H7 (cell line): ENCODE data around the gene NTPCR. TPM values are rescaled to one million over a fixed set of nuclear protein-coding genes. Genes with fewer than 3 reads are reported as not detected.

ENCODE experiments used
- DNase-seq: peaks from one replicate; pipeline ENCODE4 v3.0.0; 2012
- H3K27me3 ChIP-seq: 2 replicates; pipeline ENCODE4 v1.6.0; 2011; ENCODE audit warnings: mild to moderate bottlenecking, low read length; ENCODE audit not compliant: control insufficient read depth, insufficient read depth
- H3K36me3 ChIP-seq: replicated peaks from 2 replicates; pipeline ENCODE4 v1.5.1; 2011; ENCODE audit warnings: low read length; ENCODE audit not compliant: control insufficient read depth, insufficient read depth
- H3K4me3 ChIP-seq: 2 replicates; pipeline ENCODE4 v1.5.1; 2011; ENCODE audit warnings: low read depth, mild to moderate bottlenecking, control low read depth, low read length, moderate library complexity; ENCODE audit not compliant: insufficient read depth
- total RNA-seq: library from RNA; depleted of rRNA; stranded (reverse); fragments of >200 nt; shearing (Covaris generic); gene quantifications from 2 replicates; pipeline ENCODE4 v1.2.3, GENCODE V29; 2014; rRNA removed

NTPCR gene
- total RNA-seq, 1 experiment from 2014 or later: 61.5 TPM

DNA sequence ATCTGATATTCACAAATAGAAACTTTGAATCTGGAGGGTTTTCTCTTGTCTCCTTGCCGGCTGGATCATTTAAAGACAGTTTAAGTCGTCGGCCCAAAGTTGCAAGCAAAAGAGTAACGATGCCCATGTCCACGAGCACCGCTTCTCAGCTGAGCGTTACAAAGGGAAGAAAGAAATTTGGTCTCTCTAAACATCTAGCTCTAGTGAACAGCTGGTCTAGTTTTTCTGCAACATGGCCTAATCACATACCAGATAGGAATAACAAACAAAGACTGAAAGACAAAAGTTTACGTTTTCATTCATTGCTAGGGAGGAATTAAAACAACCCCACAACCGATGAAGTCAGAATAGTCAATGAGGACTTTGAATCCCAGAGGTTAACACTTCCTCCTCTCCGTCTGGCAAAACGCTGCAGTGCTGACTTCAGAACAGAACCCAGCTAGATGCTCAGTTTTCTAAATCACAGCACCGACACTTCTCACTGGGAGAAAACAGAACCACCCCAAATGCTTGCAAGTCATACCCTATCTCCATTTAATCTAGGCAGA lies 69.4 kb downstream of the NTPCR start:
- H3K27me3 ChIP-seq: no peaks in the 10 kb centered on the region
- H3K4me3 ChIP-seq: no peak overlapping the region
- H3K36me3 ChIP-seq: no peaks in the 10 kb centered on the region; the same call in none of the 2 replicates
- DNase-seq: no peak

DNA sequence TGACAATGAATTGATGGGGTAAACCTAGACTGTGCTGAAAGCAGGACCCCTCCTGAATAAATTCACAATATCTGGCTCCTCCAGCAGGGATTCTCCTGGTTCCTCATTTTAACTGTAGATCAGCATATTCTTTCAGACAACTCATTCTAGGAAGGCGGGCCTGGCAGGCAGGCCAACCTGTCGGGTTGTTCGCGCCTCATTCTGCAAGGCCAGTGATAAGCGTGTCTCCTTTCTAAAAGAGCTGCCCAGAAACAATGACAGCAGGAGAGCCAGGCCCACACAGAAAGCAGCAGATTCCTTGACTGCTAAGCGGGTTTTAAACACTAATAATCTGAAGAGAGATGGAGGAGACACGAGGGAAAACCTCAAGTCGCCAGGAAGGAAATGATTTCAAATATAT lies 70.0 kb downstream of the NTPCR start:
- Histone ChIP-seq H3K4me3 (no peak overlapping the region), H3K27me3 (no peaks in the 10 kb centered on the region), H3K36me3 (no peaks in the 10 kb centered on the region; the same call in none of the 2 replicates)
- DNase-seq: no peak

DNA sequence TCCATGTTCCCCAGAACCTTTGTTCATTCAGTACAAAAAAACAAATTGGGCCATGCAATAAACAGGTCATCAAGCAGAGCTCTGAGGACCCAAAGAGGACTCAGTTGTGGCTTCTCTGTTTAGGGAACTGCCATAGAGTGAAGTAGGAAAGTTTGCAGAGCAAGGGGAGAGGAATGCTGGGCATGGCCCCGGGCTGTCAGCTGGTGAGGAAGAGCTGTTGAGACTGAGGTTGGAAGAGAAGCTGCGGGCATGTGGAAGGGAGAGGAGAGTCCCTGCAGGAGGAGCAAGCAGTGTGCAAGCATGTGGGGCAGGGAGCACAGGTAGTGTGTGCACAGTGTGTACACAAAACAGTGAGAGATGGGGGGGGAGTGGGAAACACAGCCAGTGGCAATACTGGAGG lies 71.8 kb downstream of the NTPCR start:
- Histone ChIP-seq H3K36me3 (no peaks in the 10 kb centered on the region; the same call in none of the 2 replicates), H3K4me3 (no peak overlapping the region), H3K27me3 (no peaks in the 10 kb centered on the region)
- no peak for DNase-seq

DNA sequence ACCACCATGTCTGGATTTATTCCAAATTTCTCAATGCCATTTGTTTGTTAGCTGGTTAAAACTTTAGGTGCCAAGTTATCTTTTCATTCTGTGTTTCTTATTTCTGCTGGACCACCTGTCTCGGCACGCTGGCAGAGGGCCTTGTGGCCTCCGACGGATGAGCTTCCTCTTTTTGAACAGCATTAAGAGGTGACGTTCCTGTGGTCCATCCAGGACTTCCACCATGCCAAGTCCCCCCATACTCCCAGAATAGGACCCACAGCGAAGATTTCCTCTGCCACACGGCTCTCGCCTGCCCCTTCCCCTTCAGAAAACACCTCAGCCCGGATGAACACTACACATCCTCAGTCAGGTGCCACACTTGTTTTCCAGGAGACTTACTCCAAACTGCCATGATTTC lies 73.8 kb downstream of the NTPCR start:
- Histone ChIP-seq H3K36me3 (no peaks in the 10 kb centered on the region; the same call in none of the 2 replicates), H3K4me3 (no peak overlapping the region), H3K27me3 (no peaks in the 10 kb centered on the region)
- no peak for DNase-seq

DNA sequence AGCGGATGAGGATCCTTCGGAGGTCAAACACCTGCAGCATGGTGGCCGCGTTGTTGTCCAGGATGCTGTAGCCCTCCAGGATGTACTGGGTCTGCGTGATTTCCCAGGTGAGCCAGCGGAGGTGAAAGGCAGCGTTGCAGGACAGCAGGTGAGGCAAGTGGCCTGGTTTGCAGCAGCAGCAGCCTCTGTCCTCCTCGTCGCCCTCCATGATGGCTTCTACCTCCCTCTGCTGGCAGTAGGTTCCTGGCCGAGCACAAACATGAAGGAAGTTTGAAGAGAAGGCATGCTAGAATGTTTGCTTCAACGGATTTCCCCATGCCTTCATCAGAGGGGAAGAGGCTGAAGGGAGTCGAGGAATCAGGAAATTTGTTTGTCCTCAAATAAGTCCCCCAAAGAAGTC lies 74.7 kb downstream of the NTPCR start:
- DNase-seq: peak; percentile 72
- H3K36me3 ChIP-seq: no peaks in the 10 kb centered on the region; the same call in 1 of the 2 replicates
- no peak overlapping the region for H3K4me3 ChIP-seq
- no peaks in the 10 kb centered on the region for H3K27me3 ChIP-seq

DNA sequence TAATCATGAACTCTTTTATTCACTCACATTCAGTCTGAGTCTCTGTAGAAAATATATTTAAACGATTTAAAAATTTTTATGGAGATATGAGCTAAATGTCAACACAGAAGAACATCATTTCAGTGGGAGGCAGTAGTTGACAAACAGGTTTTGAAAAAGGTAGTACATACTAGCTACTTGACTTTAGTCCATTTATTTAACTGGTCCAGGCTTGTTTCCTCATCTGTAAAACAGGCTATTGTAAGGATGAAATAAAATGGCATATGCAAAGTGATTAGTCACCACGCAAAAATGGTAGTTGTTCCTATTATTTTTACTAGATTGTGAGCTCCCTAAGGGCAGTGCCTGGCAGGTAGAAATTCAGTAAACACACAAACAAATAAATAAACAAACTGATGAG lies 75.2 kb downstream of the NTPCR start:
- Histone ChIP-seq H3K36me3 (no peaks in the 10 kb centered on the region; the same call in 1 of the 2 replicates), H3K4me3 (no peak overlapping the region), H3K27me3 (no peaks in the 10 kb centered on the region)
- no peak for DNase-seq

DNA sequence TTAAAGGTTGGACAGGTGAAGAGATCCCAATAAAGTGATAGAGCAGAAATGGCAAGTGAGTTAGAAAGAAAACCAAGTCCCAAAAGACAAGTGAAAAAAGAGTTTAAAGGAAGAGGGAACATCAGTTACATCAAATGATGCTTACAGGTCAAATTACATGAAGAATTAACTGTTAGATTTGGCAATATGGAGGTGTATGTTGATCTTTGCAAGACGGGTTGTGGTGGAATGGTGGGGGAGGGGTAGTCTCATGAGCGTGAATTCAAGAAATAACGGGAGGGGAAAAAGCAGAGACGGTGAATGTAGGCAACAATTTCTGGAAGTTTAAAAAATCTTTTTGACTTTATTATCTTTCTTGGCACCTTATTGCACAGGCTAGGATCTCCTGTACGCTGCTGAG lies 76.6 kb downstream of the NTPCR start:
- no peaks in the 10 kb centered on the region for H3K36me3 ChIP-seq
- DNase-seq: no peak
- no peak overlapping the region for H3K4me3 ChIP-seq
- H3K27me3 ChIP-seq: no peaks in the 10 kb centered on the region

DNA sequence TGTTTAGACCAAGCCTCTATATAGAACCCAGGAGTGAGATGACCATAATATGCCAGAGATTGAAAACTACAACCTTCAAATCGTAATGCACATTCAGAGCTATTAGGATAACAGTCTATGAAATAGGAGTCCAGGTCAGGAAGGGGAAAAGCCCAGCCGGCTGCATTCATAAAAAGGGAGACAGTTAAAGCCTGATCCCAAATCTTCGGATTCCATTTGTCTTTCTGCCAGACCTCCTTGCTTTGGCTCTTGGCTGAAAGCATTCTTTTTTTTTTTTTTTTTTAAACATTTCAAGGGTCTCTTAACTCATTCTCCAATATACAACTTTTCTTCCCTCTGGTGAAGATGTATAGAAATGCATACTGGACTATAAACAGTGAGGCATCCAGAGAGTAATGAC lies 81.1 kb downstream of the NTPCR start:
- Histone ChIP-seq H3K4me3 (no peak overlapping the region), H3K36me3 (no peaks in the 10 kb centered on the region), H3K27me3 (no peaks in the 10 kb centered on the region)
- DNase-seq: no peak

DNA sequence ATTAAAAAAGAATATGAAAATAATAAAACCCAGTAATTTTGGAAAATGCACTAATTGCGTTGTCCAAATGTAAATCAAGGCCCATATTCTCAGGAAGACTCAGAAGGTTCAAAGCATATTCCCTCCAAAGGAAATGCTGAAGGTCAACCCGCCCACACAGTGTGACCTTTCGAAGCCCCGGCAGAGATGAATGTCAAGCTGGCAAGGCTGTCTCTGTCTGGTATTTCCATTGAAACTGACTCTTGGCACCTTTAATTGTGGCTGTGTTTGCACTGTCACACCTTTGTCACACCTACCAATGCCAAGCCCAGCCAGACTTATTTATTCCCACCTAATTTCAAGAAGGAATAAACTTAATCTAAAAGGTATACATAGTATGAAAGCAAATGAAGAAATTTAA lies 82.5 kb downstream of the NTPCR start:
- no peaks in the 10 kb centered on the region for H3K36me3 ChIP-seq
- H3K27me3 ChIP-seq: no peaks in the 10 kb centered on the region
- no peak overlapping the region for H3K4me3 ChIP-seq
- DNase-seq: no peak

DNA sequence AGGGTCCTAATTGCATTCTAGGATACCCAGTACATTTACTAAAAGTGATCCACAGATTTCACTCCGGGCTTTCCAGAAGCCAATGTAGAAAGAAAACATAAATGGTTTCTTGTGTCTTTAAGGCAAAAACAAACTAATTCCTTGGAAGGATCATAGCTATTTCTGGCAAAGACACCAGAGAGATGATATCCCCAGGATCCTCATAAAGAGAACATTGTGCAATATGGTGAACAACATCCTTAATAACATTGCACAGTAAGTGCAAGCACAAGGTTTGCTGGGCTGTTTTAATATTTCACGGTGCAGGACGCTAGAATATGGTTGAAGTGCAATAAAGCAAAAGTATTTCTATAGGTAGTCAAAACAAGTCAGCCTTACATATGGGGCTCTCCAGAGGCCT lies 83.0 kb downstream of the NTPCR start:
- Histone ChIP-seq H3K36me3 (no peaks in the 10 kb centered on the region), H3K27me3 (no peaks in the 10 kb centered on the region), H3K4me3 (no peak overlapping the region)
- no peak for DNase-seq

Other genes with a start within 250 kb of the NTPCR start
- 2.4 TPM in 2 replicates for gene MAP10, start 145.2 kb upstream of the NTPCR start, total RNA-seq